ENCODE data around the gene LHFPL4.

DNA sequence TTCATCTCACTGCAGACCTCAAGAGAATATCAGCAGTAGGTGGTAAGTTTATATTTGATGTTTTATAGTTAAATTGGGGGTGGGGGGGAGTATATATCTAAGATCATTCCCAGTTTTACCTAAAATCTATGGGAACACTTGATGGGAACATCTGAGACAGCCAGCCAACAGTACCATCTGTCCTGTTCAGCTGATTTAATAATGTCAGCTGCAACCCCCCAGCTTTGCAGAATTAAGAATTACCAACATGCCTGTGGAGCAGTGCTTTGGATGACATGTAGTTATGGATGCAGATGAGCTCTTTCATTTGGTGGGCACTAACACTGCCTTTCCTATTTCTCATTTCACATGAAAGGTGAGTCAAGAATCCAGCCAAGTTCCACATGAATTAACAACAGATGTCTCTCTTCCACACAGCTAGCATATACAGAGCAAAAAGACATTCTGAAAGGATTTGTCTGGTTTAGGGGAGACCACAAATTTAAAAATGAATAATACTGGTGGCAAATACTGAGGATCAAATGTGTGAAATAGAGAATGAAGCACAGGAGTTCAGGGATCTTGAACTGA lies 80.0 kb downstream of the LHFPL4 start:
- TF ChIP-seq BHLHE40 (IDR thresholded peaks at IDR 0.05; ENCODE audit: borderline replicate concordance), result no peak
- TF ChIP-seq ZNF384 (IDR thresholded peaks at IDR 0.05), result no peak
- no peak for TF ChIP-seq LEF1 (IDR thresholded peaks at IDR 0.05; ENCODE audit: borderline replicate concordance)
- TF ChIP-seq L3MBTL2 (conservative IDR thresholded peaks at IDR 0.05), result no peak
- TF ChIP-seq FOXM1 (IDR thresholded peaks at IDR 0.05; ENCODE audit: borderline replicate concordance), result no peak
- TF ChIP-seq NFRKB (IDR thresholded peaks at IDR 0.05), result no peak
- no peak for TF ChIP-seq ARNT (IDR thresholded peaks at IDR 0.05)
- TF ChIP-seq SUZ12 (IDR thresholded peaks at IDR 0.05), result no peak
- TF ChIP-seq FOXA1 (IDR thresholded peaks at IDR 0.05), result no peak
- TF ChIP-seq SP1 (IDR thresholded peaks at IDR 0.05), result no peak
- TF ChIP-seq TARDBP (IDR thresholded peaks at IDR 0.05), result no peak
- no peak for TF ChIP-seq ELF4 (IDR thresholded peaks at IDR 0.05)
- TF ChIP-seq HDGF (IDR thresholded peaks at IDR 0.05; ENCODE audit: borderline replicate concordance), result no peak
- TF ChIP-seq, protein P1, sequence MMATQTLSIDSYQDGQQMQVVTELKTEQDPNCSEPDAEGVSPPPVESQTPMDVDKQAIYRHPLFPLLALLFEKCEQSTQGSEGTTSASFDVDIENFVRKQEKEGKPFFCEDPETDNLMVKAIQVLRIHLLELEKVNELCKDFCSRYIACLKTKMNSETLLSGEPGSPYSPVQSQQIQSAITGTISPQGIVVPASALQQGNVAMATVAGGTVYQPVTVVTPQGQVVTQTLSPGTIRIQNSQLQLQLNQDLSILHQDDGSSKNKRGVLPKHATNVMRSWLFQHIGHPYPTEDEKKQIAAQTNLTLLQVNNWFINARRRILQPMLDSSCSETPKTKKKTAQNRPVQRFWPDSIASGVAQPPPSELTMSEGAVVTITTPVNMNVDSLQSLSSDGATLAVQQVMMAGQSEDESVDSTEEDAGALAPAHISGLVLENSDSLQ (IDR thresholded peaks at IDR 0.05), result no peak
